GM18867 (cell line): ENCODE results near the gene GSTA1.
"Not testable (repeated sequence)": the region's sequence is repeated elsewhere in the genome, so short reads cannot be mapped to it uniquely, and the experiment has no call there.

ENCODE experiments used
- ATAC-seq: cut with Tn5 transposase; IDR thresholded peaks from one replicate; pipeline ENCODE4 v1.9.1; 2021; ENCODE audit warnings: mild to moderate bottlenecking, moderate library complexity; ENCODE audit not compliant: unreplicated experiment

The GSTA1 gene

GRCh38 chr6:52803668-52804255, at the start of gene GSTA1:
Gene GSTA1, minus strand, starts transcription at chr6:52803816. Its CDS starts 4,549 bp downstream, at chr6:52799267.
- ATAC-seq, result not testable (repeated sequence)

GRCh38 chr6:52849137-52849536, 45.5 kb upstream of the GSTA1 start:
- ATAC-seq, result no peak

- ATAC-seq, result no peak
Observed at GRCh38 chr6:52846002-52846401, 42.4 kb upstream of the GSTA1 start.

- no peak for ATAC-seq
Observed at GRCh38 chr6:52843605-52844004, 40.0 kb upstream of the GSTA1 start.

- no peak for ATAC-seq
Observed at GRCh38 chr6:52840763-52841585, 37.4 kb upstream of the GSTA1 start, which contains the start of gene GSTA5. Gene GSTA5, minus strand, starts transcription at chr6:52840813.

- ATAC-seq, result peak; percentile 77
Observed at GRCh38 chr6:52839124-52840055, 35.8 kb upstream of the GSTA1 start.

GRCh38 chr6:52834481-52834880, 30.9 kb upstream of the GSTA1 start:
- no peak for ATAC-seq

GRCh38 chr6:52830869-52831268, 27.3 kb upstream of the GSTA1 start:
- not testable (repeated sequence) for ATAC-seq

- no peak for ATAC-seq
Observed at GRCh38 chr6:52829046-52829817, 25.6 kb upstream of the GSTA1 start.

- not testable (repeated sequence) for ATAC-seq
Observed at GRCh38 chr6:52828621-52829020, 25.0 kb upstream of the GSTA1 start.

- ATAC-seq, result not testable (repeated sequence)
Observed at GRCh38 chr6:52827073-52827783, 23.6 kb upstream of the GSTA1 start.

- no peak for ATAC-seq
Observed at GRCh38 chr6:52826513-52826912, 22.9 kb upstream of the GSTA1 start.

- ATAC-seq, result not testable (repeated sequence)
Observed at GRCh38 chr6:52825900-52826459, 22.4 kb upstream of the GSTA1 start.

- not testable (repeated sequence) for ATAC-seq
Observed at GRCh38 chr6:52825270-52825793, 21.7 kb upstream of the GSTA1 start.

GRCh38 chr6:52821842-52822241, 18.2 kb upstream of the GSTA1 start:
- no peak for ATAC-seq

GRCh38 chr6:52820198-52820597, 16.6 kb upstream of the GSTA1 start:
- no peak for ATAC-seq

- ATAC-seq, result peak; percentile 90
Observed at GRCh38 chr6:52815167-52816092, 11.8 kb upstream of the GSTA1 start.

- not testable (repeated sequence) for ATAC-seq
Observed at GRCh38 chr6:52814545-52814944, 10.9 kb upstream of the GSTA1 start.
